Progenitor cell of endocrine pancreas (in vitro differentiated cells): ENCODE measurements around the gene GPR107. TPM values are rescaled to one million over a fixed set of nuclear protein-coding genes. Genes with fewer than 3 reads are reported as not detected.

Experiments
- DNase-seq: peaks from one replicate; pipeline ENCODE4 v3.0.0; 2021; ENCODE audit warnings: low spot score; ENCODE audit not compliant: unreplicated experiment
- H3K27ac Mint-ChIP-seq: 2 replicates; pipeline ENCODE4 v1.8.0; 2021; ENCODE audit warnings: mild to moderate bottlenecking, moderate library complexity, mixed read lengths
- H3K27me3 Mint-ChIP-seq: 2 replicates; pipeline ENCODE4 v1.8.0; 2021; ENCODE audit warnings: mixed read lengths
- H3K36me3 Mint-ChIP-seq: 2 replicates; pipeline ENCODE4 v1.8.0; 2022; ENCODE audit warnings: mixed read lengths; ENCODE audit not compliant: insufficient read depth
- H3K4me1 Mint-ChIP-seq: 2 replicates; pipeline ENCODE4 v1.8.0; 2021; ENCODE audit warnings: low read depth, mixed read lengths
- H3K4me3 Mint-ChIP-seq: 2 replicates; pipeline ENCODE4 v1.8.0; 2021; ENCODE audit warnings: low read depth, mild to moderate bottlenecking, moderate library complexity, mixed read lengths
- H3K9me3 Mint-ChIP-seq: 2 replicates; pipeline ENCODE4 v1.8.0; 2021; ENCODE audit warnings: low read depth, mixed read lengths
- CTCF ChIP-seq: fragments of 200-600 bp; sonication (generic); IDR thresholded peaks from one replicate; pipeline ENCODE4 v1.5.0; 2021; ENCODE audit warnings: antibody characterized with exemption, mild to moderate bottlenecking; ENCODE audit not compliant: unreplicated experiment
- total RNA-seq: library from RNA; stranded (reverse); gene quantifications from 2 replicates; pipeline ENCODE4 v1.2.1, GENCODE V29; 2021

Gene GPR107
- total RNA-seq, 1 donor from 2014 or later, result 48.7 TPM

GRCh38 chr9:130110596-130111021, 56.9 kb downstream of the GPR107 start:
- peaks cover 14% of the 10 kb centered on the region for H3K36me3 Mint-ChIP-seq

GRCh38 chr9:130111786-130112537, 58.3 kb downstream of the GPR107 start:
- no peak for TF ChIP-seq CTCF
- H3K9me3 Mint-ChIP-seq, result no peaks in the 10 kb centered on the region
- H3K36me3 Mint-ChIP-seq, result peaks cover 14% of the 10 kb centered on the region
- DNase-seq, result no peak
- no peaks in the 10 kb centered on the region for H3K27me3 Mint-ChIP-seq
- no peak overlapping the region for H3K4me3 Mint-ChIP-seq
- no peak overlapping the region for H3K27ac Mint-ChIP-seq
- H3K4me1 Mint-ChIP-seq, result no peaks in the 10 kb centered on the region

More at GRCh38 chr9:130110596-130111021, 56.9 kb downstream of the GPR107 start:
- Mint-ChIP-seq H3K4me3 (no peak overlapping the region), H3K27me3 (no peaks in the 10 kb centered on the region), H3K27ac (peak overlapping the region; percentile 29), H3K4me1 (no peaks in the 10 kb centered on the region), H3K9me3 (no peaks in the 10 kb centered on the region)
- DNase-seq, result no peak
- TF ChIP-seq CTCF, result no peak

- Mint-ChIP-seq H3K27ac (no peak overlapping the region), H3K4me3 (no peak overlapping the region), H3K36me3 (peaks cover 7% of the 10 kb centered on the region), H3K4me1 (no peaks in the 10 kb centered on the region), H3K27me3 (no peaks in the 10 kb centered on the region), H3K9me3 (no peaks in the 10 kb centered on the region)
- DNase-seq, result no peak
- TF ChIP-seq CTCF, result no peak
Measured at GRCh38 chr9:130112538-130113151, 58.9 kb downstream of the GPR107 start.

GRCh38 chr9:130114741-130115140, 61.0 kb downstream of the GPR107 start:
- Mint-ChIP-seq H3K4me1 (no peaks in the 10 kb centered on the region), H3K4me3 (no peak overlapping the region), H3K27me3 (no peaks in the 10 kb centered on the region), H3K36me3 (peaks cover 5% of the 10 kb centered on the region), H3K9me3 (no peaks in the 10 kb centered on the region), H3K27ac (no peak overlapping the region)
- no peak for DNase-seq
- no peak for TF ChIP-seq CTCF

GRCh38 chr9:130116346-130116745, 62.6 kb downstream of the GPR107 start:
- H3K27ac Mint-ChIP-seq, result no peak overlapping the region
- no peaks in the 10 kb centered on the region for H3K4me1 Mint-ChIP-seq
- H3K27me3 Mint-ChIP-seq, result no peaks in the 10 kb centered on the region
- no peaks in the 10 kb centered on the region for H3K9me3 Mint-ChIP-seq
- peaks cover 5% of the 10 kb centered on the region for H3K36me3 Mint-ChIP-seq
- no peak for TF ChIP-seq CTCF
- no peak overlapping the region for H3K4me3 Mint-ChIP-seq
- DNase-seq, result no peak
